ENCODE results near the gene RAB5A. TPM values are rescaled to one million over a fixed set of nuclear protein-coding genes. Genes with fewer than 3 reads are reported as not detected.

The RAB5A gene
- total RNA-seq, 4 donors from 2014 or later: 80.3 to 102 (median 86.5) TPM

DNA sequence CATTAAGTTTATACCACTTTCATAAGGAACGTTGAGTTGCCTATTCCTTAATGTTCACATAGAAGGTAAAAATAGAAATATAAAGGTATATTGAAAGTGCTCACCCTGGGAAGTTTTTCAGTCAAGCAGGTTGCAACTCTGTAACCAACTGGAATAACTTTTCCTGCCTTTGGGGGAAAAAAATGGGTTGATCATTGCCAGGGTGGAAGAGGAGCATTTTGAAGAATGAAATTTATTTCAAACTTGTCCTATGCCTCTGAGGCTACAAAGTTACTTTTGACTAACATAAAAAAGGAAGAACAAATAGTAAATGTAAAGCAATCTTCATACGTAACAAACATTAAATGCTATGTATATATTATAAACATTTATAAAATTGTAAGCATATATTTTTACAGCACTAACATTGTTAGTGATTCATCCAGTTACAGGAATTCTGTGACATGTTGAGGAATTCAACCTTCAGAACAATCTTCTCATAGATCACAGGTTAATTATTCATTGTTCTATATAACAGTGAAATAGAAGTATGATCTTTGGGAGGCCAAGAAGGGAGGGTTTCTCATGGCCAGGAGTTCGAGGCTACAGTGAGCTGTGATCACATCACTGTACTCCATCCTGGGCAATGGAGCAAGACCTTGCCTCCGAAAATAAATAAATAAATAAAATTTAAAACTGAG, 26.4 kb upstream of the RAB5A start:
- no peaks in the 10 kb centered on the region for H3K4me1 ChIP-seq
- no peak overlapping the region for H3K27ac ChIP-seq
- intact Hi-C loops (cut with DNase I): no loop called here
- no peak overlapping the region for H3K4me3 ChIP-seq
- H3K27me3 ChIP-seq: no peaks in the 10 kb centered on the region
- DNase-seq: no peak
- TF ChIP-seq, protein P1, sequence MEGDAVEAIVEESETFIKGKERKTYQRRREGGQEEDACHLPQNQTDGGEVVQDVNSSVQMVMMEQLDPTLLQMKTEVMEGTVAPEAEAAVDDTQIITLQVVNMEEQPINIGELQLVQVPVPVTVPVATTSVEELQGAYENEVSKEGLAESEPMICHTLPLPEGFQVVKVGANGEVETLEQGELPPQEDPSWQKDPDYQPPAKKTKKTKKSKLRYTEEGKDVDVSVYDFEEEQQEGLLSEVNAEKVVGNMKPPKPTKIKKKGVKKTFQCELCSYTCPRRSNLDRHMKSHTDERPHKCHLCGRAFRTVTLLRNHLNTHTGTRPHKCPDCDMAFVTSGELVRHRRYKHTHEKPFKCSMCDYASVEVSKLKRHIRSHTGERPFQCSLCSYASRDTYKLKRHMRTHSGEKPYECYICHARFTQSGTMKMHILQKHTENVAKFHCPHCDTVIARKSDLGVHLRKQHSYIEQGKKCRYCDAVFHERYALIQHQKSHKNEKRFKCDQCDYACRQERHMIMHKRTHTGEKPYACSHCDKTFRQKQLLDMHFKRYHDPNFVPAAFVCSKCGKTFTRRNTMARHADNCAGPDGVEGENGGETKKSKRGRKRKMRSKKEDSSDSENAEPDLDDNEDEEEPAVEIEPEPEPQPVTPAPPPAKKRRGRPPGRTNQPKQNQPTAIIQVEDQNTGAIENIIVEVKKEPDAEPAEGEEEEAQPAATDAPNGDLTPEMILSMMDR (IDR thresholded peaks at IDR 0.05): no peak
- no peak for TF ChIP-seq POLR2A (IDR thresholded peaks at IDR 0.05)
- H3K9me3 ChIP-seq: no peaks in the 10 kb centered on the region
- 65 to 79% methylated on average over 4 of the region's 4 CpGs for WGBS, 2 donors
- no peaks in the 10 kb centered on the region for H3K36me3 ChIP-seq

DNA sequence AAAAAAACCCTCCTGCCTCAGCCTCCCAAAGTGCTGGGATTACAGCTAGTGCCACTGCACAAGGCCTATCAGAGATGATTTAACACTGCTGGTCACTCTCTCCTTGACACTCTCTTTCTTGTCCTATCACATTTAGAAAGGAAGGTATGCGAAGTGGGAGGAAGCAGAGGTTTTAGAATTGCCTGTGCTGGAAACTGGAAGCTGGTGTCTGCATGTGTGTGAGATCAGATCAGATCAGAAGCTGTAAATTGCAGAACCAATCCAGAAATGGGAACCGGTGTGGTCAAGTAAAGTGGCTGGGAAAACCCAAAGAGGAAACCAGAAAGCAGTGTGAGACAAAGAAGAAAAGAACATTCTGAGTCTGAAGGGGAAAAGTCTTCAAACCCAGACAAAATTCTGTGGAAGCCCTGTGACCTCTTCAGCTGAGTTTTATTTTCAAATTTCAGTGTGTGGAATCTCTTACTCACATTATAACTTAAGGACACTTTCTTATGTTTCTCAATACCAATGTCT, 15.7 kb upstream of the RAB5A start:
- DNase-seq: no peak
- no peak overlapping the region for H3K4me3 ChIP-seq
- no peak overlapping the region for H3K27ac ChIP-seq
- TF ChIP-seq, protein P1 (IDR thresholded peaks at IDR 0.05): no peak
- no peak for TF ChIP-seq POLR2A (IDR thresholded peaks at IDR 0.05)
- WGBS, 2 donors: 62% methylated on average over 2 of the region's 2 CpGs
- no peaks in the 10 kb centered on the region for H3K9me3 ChIP-seq
- intact Hi-C loops (cut with DNase I): no loop called here
- H3K4me1 ChIP-seq: no peaks in the 10 kb centered on the region
- H3K27me3 ChIP-seq: peaks cover 0 to 8% (median 0%) of the 10 kb centered on the region in 4 donors
- H3K36me3 ChIP-seq: no peaks in the 10 kb centered on the region

DNA sequence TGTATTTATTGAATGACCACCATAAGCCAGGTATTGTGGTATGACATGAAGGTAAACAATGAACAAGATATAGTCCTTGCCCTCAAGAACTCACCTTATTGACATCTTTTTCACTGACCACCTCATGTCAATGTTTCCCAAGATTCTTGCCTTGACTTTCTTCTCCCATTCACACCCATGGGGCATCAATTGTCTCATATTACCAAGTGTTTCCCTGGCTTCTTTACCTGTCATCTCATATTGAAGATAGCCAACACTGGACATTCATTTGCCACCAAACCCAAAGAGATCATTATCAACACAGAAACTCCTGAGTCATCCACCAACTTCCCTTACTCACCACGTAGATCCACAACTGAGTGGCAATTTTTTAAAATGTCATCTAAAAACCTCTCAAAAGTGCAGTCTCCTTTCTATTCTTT, 15.1 kb upstream of the RAB5A start:
- H3K36me3 ChIP-seq: no peaks in the 10 kb centered on the region

DNA sequence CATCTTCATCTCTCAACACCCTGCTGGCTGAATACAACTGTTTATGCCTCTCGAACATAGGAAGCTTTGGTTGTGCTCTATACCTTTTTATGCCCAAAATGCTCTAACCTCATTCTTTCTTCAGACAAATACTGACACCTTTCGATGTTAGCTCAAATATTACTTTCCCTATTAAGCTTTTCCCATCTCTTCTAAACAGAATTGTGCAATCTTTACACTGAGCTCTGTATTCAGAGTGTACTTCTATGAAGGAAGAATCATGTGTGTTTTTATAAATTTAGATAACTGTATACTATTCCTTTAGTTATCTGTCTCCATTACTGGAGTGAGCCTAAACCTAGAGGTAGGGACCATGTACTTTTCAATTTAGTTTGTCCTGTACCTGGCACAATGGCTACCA, 14.5 kb upstream of the RAB5A start:
- no peak for DNase-seq
- intact Hi-C loops (cut with DNase I): no loop called here
- no peaks in the 10 kb centered on the region for H3K4me1 ChIP-seq
- no peak overlapping the region for H3K27ac ChIP-seq
- H3K4me3 ChIP-seq: no peak overlapping the region
- H3K9me3 ChIP-seq: no peaks in the 10 kb centered on the region
- no peaks in the 10 kb centered on the region for H3K36me3 ChIP-seq
- peaks cover 0 to 8% (median 0%) of the 10 kb centered on the region in 4 donors for H3K27me3 ChIP-seq
- 79 to 95% methylated on average over 2 of the region's 2 CpGs for WGBS, 2 donors
- TF ChIP-seq, protein P1 (IDR thresholded peaks at IDR 0.05): no peak
- no peak for TF ChIP-seq POLR2A (IDR thresholded peaks at IDR 0.05)

More for the DNA sequence above, 15.1 kb upstream of the RAB5A start:
- H3K9me3 ChIP-seq: no peaks in the 10 kb centered on the region
- H3K27me3 ChIP-seq: peaks cover 0 to 8% (median 0%) of the 10 kb centered on the region in 4 donors
- no peak overlapping the region for H3K27ac ChIP-seq
- DNase-seq: no peak
- no peaks in the 10 kb centered on the region for H3K4me1 ChIP-seq
- 42 to 47% methylated on average over 1 of the region's 1 CpG for WGBS, 2 donors
- intact Hi-C loops (cut with DNase I): no loop called here
- TF ChIP-seq POLR2A (IDR thresholded peaks at IDR 0.05): no peak
- TF ChIP-seq, protein P1 (IDR thresholded peaks at IDR 0.05): no peak
- no peak overlapping the region for H3K4me3 ChIP-seq

DNA sequence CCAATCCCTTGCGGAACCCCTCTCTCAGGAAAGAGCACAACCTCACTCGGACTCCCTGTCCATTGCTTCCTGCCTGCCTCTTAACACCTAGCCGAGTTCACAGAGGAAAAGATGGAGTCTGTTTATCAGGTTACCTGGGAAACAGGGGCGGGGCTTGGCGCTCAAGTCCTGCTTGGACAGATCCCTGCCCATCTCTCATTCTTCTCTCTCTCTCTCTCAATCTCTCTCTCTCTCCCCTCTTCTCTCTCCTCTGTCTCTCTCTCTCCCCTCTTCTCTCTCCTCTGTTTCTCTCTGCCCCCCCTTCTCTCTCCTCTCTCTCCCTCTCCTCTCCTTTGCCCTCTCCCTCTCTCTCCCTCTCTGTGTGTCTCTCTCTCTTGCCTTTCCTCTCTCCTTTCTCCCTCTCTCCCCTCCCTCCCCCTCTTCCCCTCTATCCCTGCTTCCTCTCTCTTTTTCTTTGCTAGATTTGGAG, 12.8 kb upstream of the RAB5A start, which contains the start of gene EFHB:
Gene EFHB, minus strand, starts transcription at position 120 of the 469 bp plus-strand sequence. CDS start 199 bp downstream, outside the sequence.
- Histone ChIP-seq H3K27me3 (peaks cover 0 to 8% (median 0%) of the 10 kb centered on the region in 4 donors), H3K4me1 (no peaks in the 10 kb centered on the region), H3K9me3 (no peaks in the 10 kb centered on the region), H3K4me3 (no peak within 1 kb of the TSS), H3K27ac (no peak within 1 kb of the TSS), H3K36me3 (no peaks in the 10 kb centered on the region)
- DNase-seq: no peak
- intact Hi-C loops (cut with DNase I): no loop called here
- no peak for TF ChIP-seq POLR2A (IDR thresholded peaks at IDR 0.05)
- TF ChIP-seq, protein P1 (IDR thresholded peaks at IDR 0.05): no peak
- 37 to 39% methylated on average over 5 of the region's 5 CpGs for WGBS, 2 donors

Measured in esophagus squamous epithelium (tissue), 5 donors.